ACC112 (cell line): ENCODE data around the gene AGAP3.

Source experiments
- H2AFZ ChIP-seq: fragments of 200-600 bp; sonication (generic); one replicate; pipeline ENCODE4 v1.6.0; 2017; ENCODE audit warnings: antibody characterized with exemption, low read length; ENCODE audit not compliant: unreplicated experiment
- H3K27ac ChIP-seq: fragments of 200-600 bp; sonication (generic); 2 replicates; pipeline ENCODE4 v1.5.1; 2014; ENCODE audit warnings: low read depth, mild to moderate bottlenecking, antibody characterized with exemption, low read length, moderate library complexity
- H3K27me3 ChIP-seq: fragments of 200-600 bp; sonication (generic); 2 replicates; pipeline ENCODE4 v1.6.1; 2014; ENCODE audit warnings: mild to moderate bottlenecking, antibody characterized with exemption, low read length, moderate library complexity, mixed read lengths; ENCODE audit not compliant: insufficient read depth
- H3K36me3 ChIP-seq: fragments of 200-600 bp; sonication (generic); 2 replicates; pipeline ENCODE4 v1.6.1; 2016; ENCODE audit warnings: mild to moderate bottlenecking, antibody characterized with exemption, low read length, moderate library complexity, mixed read lengths; ENCODE audit not compliant: insufficient read depth
- H3K4me1 ChIP-seq: fragments of 200-600 bp; sonication (generic); one replicate; pipeline ENCODE4 v1.6.1; 2016; ENCODE audit warnings: low read length, mixed read lengths; ENCODE audit not compliant: insufficient read depth, unreplicated experiment, control insufficient read depth
- H3K4me3 ChIP-seq: fragments of 200-600 bp; sonication (generic); 2 replicates; pipeline ENCODE4 v1.5.1; 2014; ENCODE audit warnings: mild to moderate bottlenecking, low read depth, low read length
- H3K79me2 ChIP-seq: fragments of 200-600 bp; sonication (generic); one replicate; pipeline ENCODE4 v1.6.0; 2016; ENCODE audit warnings: low read length; ENCODE audit not compliant: control insufficient read depth, unreplicated experiment, insufficient read depth

The AGAP3 gene

DNA sequence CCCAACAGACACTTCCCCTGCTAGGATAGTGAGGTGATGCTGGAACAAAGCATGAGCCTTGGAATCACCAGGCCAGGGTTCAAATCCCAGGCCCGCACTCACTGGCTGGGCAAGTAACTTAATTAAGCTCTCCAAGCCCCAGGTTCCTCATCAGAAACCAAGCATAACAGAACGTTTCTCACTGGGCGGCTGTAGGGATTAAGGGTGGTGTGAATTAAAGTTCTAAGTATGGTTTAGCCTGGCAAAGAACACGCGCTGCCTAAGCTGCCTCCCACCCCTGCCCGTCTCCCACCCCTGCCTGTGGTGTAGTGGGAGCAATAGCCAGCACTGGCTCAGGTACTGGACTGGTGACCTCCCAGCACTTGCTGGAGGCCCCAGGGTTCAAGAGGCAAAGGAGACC, 21.3 kb upstream of the AGAP3 start:
- peaks cover 44% of the 10 kb centered on the region for H3K79me2 ChIP-seq

GRCh38 chr7:151065516-151065915, 20.8 kb upstream of the AGAP3 start:
- H2AFZ ChIP-seq, result no peak overlapping the region
- no peaks in the 10 kb centered on the region for H3K27me3 ChIP-seq
- H3K4me1 ChIP-seq, result peaks cover 25% of the 10 kb centered on the region
- no peak overlapping the region for H3K27ac ChIP-seq
- no peak overlapping the region for H3K4me3 ChIP-seq
- peaks cover 39% of the 10 kb centered on the region for H3K79me2 ChIP-seq
- peaks cover 17% of the 10 kb centered on the region; the same call in 1 of the 2 replicates for H3K36me3 ChIP-seq

More for the DNA sequence above, 21.3 kb upstream of the AGAP3 start:
- H3K4me1 ChIP-seq, result peaks cover 25% of the 10 kb centered on the region
- H3K36me3 ChIP-seq, result peaks cover 17% of the 10 kb centered on the region; the same call in 1 of the 2 replicates
- no peak overlapping the region for H2AFZ ChIP-seq
- H3K27me3 ChIP-seq, result no peaks in the 10 kb centered on the region
- H3K27ac ChIP-seq, result no peak overlapping the region
- H3K4me3 ChIP-seq, result no peak overlapping the region

DNA sequence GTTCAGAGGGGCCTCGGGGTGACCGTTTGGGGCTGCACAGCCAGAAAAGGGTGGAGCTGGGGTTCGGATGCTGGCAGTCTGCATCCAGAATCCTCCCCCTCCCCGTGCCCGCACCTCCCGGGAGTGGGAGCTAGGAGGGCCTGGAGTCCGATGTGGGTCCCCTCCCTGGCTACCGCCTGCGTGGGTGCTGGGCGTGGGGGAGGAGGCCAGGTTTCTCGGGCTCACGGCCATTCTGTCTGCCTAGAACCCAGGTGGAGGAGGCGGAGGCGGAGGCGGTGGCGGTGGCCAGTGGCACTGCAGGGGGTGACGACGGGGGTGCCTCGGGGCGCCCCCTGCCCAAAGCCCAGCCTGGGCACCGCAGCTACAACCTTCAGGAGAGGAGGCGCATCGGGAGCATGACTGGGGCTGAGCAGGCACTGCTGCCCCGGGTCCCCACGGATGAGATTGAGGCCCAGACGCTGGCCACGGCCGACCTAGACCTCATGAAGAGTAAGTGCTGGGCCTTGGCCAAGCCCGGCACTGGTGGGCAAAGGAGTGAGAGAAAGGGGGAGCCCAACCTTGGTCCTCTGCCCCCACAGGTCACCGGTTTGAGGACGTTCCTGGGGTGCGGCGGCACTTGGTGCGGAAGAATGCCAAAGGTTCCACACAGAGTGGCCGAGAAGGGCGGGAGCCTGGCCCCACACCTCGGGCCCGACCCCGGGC, 19.9 kb upstream of the AGAP3 start:
- Histone ChIP-seq H3K4me3 (no peak overlapping the region), H2AFZ (no peak overlapping the region), H3K27me3 (no peaks in the 10 kb centered on the region), H3K27ac (no peak overlapping the region), H3K4me1 (peaks cover 18% of the 10 kb centered on the region), H3K79me2 (peaks cover 30% of the 10 kb centered on the region), H3K36me3 (peaks cover 17% of the 10 kb centered on the region; the same call in 1 of the 2 replicates)

DNA sequence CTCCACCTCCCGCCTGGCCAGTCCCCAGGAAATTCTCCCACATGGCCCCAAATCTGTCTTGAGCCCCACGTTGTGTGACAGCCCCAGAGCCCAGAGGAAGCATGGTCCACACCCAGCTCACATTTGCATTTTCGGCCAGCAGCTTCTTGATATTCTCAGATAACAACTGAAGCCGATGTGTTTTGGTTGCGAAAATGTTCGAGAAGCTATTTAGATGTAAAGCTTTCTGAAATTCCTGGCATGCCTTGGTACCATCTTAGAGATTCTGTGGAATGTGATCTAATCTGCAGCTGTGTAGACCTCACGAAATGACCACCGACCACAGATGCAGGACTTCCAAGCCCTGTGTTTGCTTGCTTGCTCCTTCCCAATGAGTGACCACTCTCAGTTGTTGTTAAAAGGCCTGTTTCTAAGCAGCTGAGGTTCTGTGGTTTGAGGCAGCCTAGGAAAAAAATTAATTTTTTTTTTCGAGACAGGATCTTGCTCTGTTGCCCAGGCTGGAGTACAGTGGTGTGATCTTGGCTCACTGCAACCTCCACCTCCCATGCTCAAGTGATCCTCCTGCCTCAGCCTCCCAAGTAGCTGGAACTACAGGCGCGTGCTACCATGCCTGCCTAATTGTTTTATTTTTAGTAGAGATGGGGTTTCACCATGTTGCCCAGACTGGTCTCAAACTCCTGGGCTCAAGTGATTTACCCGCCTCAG, 18.1 kb upstream of the AGAP3 start:
- Histone ChIP-seq H3K79me2 (peaks cover 20% of the 10 kb centered on the region), H3K27me3 (no peaks in the 10 kb centered on the region), H3K36me3 (peaks cover 21% of the 10 kb centered on the region; the same call in 1 of the 2 replicates), H3K4me3 (no peak overlapping the region), H2AFZ (no peak overlapping the region), H3K27ac (no peak overlapping the region), H3K4me1 (peaks cover 3% of the 10 kb centered on the region)

DNA sequence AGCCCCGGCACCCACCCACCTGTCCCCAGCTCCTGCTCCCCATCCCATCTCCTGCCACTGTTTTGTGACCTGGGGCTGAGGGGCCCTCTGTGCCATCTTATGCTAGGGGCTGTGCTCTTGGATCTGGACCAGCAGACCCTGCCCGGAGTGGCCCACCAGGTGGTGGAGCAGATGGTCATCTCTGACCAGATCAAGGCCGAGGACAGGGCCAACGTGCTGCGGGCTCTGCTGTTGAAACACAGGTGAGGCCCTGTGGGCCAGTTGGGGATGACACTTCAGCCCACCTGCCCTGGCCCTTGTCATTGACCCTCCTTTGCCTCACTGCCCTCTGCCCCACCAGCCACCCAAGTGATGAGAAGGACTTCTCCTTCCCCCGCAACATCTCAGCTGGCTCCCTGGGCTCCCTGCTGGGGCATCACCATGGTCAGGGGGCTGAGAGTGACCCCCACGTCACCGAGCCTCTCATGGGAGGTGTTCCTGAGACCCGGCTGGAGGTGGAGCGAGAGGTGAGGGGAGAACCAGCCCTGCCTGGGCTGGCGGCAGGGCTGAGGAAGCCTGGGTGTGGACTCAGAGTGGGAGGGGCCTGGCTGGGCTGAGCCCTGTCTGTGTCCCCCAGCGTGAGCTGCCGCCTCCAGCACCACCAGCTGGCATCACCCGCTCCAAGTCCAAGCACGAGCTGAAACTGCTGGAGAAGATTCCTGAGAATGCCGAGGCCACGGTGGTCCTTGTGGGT, 16.3 kb upstream of the AGAP3 start:
- H2AFZ ChIP-seq, result no peak overlapping the region
- peaks cover 10% of the 10 kb centered on the region for H3K79me2 ChIP-seq
- no peak overlapping the region for H3K4me3 ChIP-seq
- H3K27ac ChIP-seq, result no peak overlapping the region
- H3K4me1 ChIP-seq, result no peaks in the 10 kb centered on the region
- peaks cover 17% of the 10 kb centered on the region; the same call in 1 of the 2 replicates for H3K36me3 ChIP-seq
- no peaks in the 10 kb centered on the region for H3K27me3 ChIP-seq

DNA sequence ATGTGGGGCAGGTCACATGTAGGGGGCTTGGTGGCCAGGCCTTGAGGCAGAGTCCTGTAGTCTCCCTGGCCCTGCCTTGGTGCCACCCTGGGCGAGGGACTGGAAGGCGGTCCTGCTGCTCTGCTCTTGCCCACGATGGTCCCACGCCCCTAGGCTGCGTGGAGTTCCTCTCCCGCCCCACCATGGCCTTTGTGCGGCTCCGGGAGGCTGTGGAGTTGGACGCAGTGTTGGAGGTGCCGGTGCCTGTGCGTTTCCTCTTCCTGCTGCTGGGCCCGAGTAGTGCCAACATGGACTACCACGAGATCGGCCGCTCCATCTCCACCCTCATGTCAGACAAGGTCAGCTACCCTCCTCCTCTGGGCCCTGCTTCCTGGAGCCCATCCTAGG, 15.7 kb upstream of the AGAP3 start:
- no peak overlapping the region for H3K4me3 ChIP-seq
- H3K27me3 ChIP-seq, result no peaks in the 10 kb centered on the region
- no peak overlapping the region for H3K27ac ChIP-seq
- peaks cover 11% of the 10 kb centered on the region; the same call in 1 of the 2 replicates for H3K36me3 ChIP-seq
- no peaks in the 10 kb centered on the region for H3K4me1 ChIP-seq
- no peak overlapping the region for H2AFZ ChIP-seq
- peaks cover 4% of the 10 kb centered on the region for H3K79me2 ChIP-seq

DNA sequence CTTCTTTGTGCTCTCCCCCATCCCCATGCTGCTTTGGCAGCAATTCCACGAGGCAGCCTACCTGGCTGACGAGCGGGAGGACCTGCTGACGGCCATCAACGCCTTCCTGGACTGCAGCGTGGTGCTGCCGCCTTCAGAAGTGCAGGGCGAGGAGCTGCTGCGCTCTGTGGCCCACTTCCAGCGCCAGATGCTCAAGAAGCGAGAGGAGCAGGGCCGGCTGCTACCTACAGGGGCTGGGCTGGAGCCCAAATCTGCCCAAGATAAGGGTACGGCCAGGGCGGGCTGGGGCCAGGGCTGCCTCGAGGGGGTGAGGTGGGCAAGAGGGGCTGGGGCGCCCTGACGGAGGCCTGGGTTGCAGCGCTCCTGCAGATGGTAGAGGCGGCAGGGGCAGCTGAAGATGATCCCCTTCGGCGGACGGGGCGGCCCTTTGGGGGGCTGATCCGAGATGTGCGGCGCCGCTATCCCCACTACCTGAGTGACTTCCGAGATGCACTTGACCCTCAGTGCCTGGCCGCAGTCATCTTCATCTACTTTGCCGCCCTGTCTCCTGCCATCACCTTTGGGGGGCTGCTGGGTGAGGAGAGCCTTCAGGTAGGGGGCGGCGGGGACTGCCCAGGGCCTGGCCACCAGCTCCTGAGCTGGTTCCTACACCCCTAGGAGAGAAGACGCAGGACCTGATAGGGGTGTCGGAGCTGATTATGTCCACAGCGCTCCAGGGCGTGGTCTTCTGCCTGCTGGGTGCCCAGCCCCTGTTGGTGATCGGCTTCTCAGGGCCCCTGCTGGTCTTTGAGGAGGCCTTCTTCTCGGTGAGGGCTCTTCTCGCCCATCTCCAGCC, 15.0 kb upstream of the AGAP3 start:
- H3K27me3 ChIP-seq, result no peaks in the 10 kb centered on the region
- H3K4me3 ChIP-seq, result no peak overlapping the region
- peaks cover 11% of the 10 kb centered on the region; the same call in 1 of the 2 replicates for H3K36me3 ChIP-seq
- H3K79me2 ChIP-seq, result no peaks in the 10 kb centered on the region
- no peaks in the 10 kb centered on the region for H3K4me1 ChIP-seq
- H2AFZ ChIP-seq, result no peak overlapping the region
- H3K27ac ChIP-seq, result no peak overlapping the region

DNA sequence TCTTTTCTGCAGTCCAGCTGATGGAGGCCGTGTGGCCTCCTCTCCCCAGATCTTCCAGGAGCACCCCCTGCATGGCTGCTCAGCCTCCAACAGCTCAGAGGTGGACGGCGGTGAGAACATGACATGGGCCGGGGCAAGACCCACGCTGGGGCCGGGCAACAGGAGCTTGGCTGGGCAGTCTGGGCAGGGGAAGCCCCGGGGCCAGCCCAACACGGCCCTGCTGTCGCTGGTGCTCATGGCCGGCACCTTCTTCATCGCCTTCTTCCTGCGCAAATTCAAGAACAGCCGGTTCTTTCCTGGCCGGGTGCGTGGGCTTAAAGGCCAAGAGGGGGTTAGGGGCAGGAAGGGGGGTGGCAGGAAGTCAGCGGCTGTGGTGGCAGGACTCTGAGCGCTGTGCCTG, 12.3 kb upstream of the AGAP3 start:
- Histone ChIP-seq H3K36me3 (0 out of 2 replicates have a peak, but pooled peaks cover 4% of the 10 kb centered on the region), H3K27me3 (no peaks in the 10 kb centered on the region)

GRCh38 chr7:151074817-151075661, 11.2 kb upstream of the AGAP3 start:
- H3K4me3 ChIP-seq, result no peak overlapping the region
- peaks cover 15% of the 10 kb centered on the region for H3K79me2 ChIP-seq
- no peak overlapping the region for H3K27ac ChIP-seq
- H3K27me3 ChIP-seq, result no peaks in the 10 kb centered on the region
- 0 out of 2 replicates have a peak, but pooled peaks cover 4% of the 10 kb centered on the region for H3K36me3 ChIP-seq
- no peak overlapping the region for H2AFZ ChIP-seq
- H3K4me1 ChIP-seq, result peaks cover 22% of the 10 kb centered on the region

More for the DNA sequence above, 12.3 kb upstream of the AGAP3 start:
- Histone ChIP-seq H3K79me2 (peaks cover 7% of the 10 kb centered on the region), H2AFZ (no peak overlapping the region), H3K4me1 (peaks cover 13% of the 10 kb centered on the region), H3K27ac (no peak overlapping the region), H3K4me3 (no peak overlapping the region)
